Transverse colon (tissue), 4 donors: ENCODE measurements around the gene USF1.

ENCODE experiments used
- POLR2A ChIP-seq: fragments of 450-650 bp; IDR thresholded peaks from one replicate; pipeline ENCODE4 v1.6.1; 2016; ENCODE audit warnings: antibody characterized with exemption, mild to moderate bottlenecking, moderate library complexity
- POLR2AphosphoS5 ChIP-seq, 3 donors: sonication (generic); formaldehyde crosslinking; IDR thresholded peaks; one replicate each; pipeline ENCODE4 v1.6.1; 2016; ENCODE audit warnings: antibody characterized with exemption in 3 of 3
- TF ChIP-seq, protein P1 (sequence below), 5 experiments: fragments of 200-600 bp in 3 of 5; fragments of 450-650 bp in 2 of 5; sonication (generic) in 3 of 5; IDR thresholded peaks; 1 replicate in 2 of 5; 2 replicates in 3 of 5; pipeline ENCODE4 v1.5.1; 2016 to 2017; ENCODE audit warnings: antibody characterized with exemption in 5 of 5, inconsistent platforms in 3 of 5, mild to moderate bottlenecking in 2 of 5, moderate library complexity in 1 of 5

DNA sequence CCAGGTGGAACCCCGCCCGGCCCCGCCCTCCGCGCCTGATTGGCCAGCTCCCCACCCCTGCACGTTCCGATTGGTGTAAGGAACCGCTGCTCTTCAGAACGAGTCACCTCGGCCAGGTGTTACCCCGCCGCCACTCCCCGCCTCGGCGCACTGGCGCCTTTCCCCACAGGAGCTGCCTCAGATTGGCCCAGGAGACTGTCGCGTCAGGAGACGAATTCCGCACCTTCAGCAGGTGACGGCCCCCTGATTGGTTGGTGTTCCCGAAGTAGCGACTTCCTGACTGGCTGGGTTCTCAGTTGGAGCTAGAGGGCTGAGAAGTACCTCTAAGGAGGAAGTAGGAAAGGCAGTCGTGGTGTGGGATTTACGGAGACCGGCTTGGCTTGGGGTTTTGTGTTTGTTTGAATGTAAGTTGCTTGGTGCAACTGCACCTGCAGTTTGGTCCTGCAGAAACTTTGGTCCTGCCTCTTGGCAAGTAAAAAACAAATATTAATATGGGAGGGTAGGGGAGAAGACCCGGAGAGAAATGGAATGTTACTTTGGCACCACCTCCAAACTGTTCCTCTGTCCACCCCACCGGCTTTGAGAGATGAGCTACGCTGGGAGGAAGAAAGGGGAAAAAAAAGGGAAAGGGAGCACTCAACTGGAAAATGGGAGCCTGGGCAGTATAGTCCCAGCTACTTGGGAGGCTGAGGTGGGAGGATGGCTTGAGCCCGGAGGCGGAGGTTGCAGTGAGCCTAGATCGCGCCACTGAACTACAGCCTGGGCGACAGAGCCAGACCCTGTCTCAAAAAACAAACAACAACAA is 24.4 kb downstream of the USF1 start:
- peak; percentile 98 for TF ChIP-seq POLR2A
- TF ChIP-seq, protein P1, sequence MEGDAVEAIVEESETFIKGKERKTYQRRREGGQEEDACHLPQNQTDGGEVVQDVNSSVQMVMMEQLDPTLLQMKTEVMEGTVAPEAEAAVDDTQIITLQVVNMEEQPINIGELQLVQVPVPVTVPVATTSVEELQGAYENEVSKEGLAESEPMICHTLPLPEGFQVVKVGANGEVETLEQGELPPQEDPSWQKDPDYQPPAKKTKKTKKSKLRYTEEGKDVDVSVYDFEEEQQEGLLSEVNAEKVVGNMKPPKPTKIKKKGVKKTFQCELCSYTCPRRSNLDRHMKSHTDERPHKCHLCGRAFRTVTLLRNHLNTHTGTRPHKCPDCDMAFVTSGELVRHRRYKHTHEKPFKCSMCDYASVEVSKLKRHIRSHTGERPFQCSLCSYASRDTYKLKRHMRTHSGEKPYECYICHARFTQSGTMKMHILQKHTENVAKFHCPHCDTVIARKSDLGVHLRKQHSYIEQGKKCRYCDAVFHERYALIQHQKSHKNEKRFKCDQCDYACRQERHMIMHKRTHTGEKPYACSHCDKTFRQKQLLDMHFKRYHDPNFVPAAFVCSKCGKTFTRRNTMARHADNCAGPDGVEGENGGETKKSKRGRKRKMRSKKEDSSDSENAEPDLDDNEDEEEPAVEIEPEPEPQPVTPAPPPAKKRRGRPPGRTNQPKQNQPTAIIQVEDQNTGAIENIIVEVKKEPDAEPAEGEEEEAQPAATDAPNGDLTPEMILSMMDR (IDR thresholded peaks at IDR 0.05): no peak
- peak; percentile 94 to 98 (median 95) for TF ChIP-seq POLR2AphosphoS5 (IDR thresholded peaks at IDR 0.05)
